ENCODE measurements around the gene STON2.

Gene STON2

GRCh38 chr14:81305743-81306142, 94.4 kb downstream of the STON2 start:
- no peak for DNase-seq (ENCODE audit: insufficient read length, low spot score)
- no peak for FAIRE-seq

- FAIRE-seq (no peak), DNase-seq (ENCODE audit: insufficient read length, low spot score) (no peak)
Measured at GRCh38 chr14:81305065-81305464, 95.1 kb downstream of the STON2 start.

GRCh38 chr14:81303258-81303935, 96.7 kb downstream of the STON2 start:
- FAIRE-seq, result no peak
- DNase-seq (ENCODE audit: insufficient read length, low spot score), result no peak

- DNase-seq (ENCODE audit: insufficient read length, low spot score), result no peak
- FAIRE-seq, result no peak
Measured at GRCh38 chr14:81302638-81303037, 97.5 kb downstream of the STON2 start.

GRCh38 chr14:81301813-81302212, 98.3 kb downstream of the STON2 start:
- FAIRE-seq, result no peak
- DNase-seq (ENCODE audit: insufficient read length, low spot score), result no peak

- DNase-seq (ENCODE audit: insufficient read length, low spot score), result no peak
- FAIRE-seq, result no peak
Measured at GRCh38 chr14:81301371-81301770, 98.8 kb downstream of the STON2 start.

GRCh38 chr14:81298911-81299310, 101.2 kb downstream of the STON2 start:
- FAIRE-seq, result no peak
- DNase-seq (ENCODE audit: insufficient read length, low spot score), result no peak

- DNase-seq (ENCODE audit: insufficient read length, low spot score) (no peak), FAIRE-seq (no peak)
Measured at GRCh38 chr14:81298122-81298521, 102.0 kb downstream of the STON2 start.

- DNase-seq (ENCODE audit: insufficient read length, low spot score) (no peak), FAIRE-seq (no peak)
Measured at GRCh38 chr14:81295958-81296923, 103.9 kb downstream of the STON2 start.

GRCh38 chr14:81289516-81289915, 110.6 kb downstream of the STON2 start:
- FAIRE-seq (no peak), DNase-seq (ENCODE audit: insufficient read length, low spot score) (no peak)

GRCh38 chr14:81286574-81287370, 113.4 kb downstream of the STON2 start:
- DNase-seq (ENCODE audit: insufficient read length, low spot score) (no peak), FAIRE-seq (no peak)

- no peak for FAIRE-seq
Measured at GRCh38 chr14:81285245-81285644, 114.9 kb downstream of the STON2 start.

GRCh38 chr14:81281332-81281731, 118.8 kb downstream of the STON2 start:
- DNase-seq (ENCODE audit: insufficient read length, low spot score) (no peak), FAIRE-seq (no peak)

More at GRCh38 chr14:81285245-81285644, 114.9 kb downstream of the STON2 start:
- no peak for DNase-seq (ENCODE audit: insufficient read length, low spot score)

- DNase-seq (ENCODE audit: insufficient read length, low spot score) (no peak), FAIRE-seq (no peak)
Measured at GRCh38 chr14:81280136-81280791, 119.9 kb downstream of the STON2 start.

- FAIRE-seq (no peak), DNase-seq (ENCODE audit: insufficient read length, low spot score) (no peak)
Measured at GRCh38 chr14:81277096-81277495, 123.0 kb downstream of the STON2 start.

GRCh38 chr14:81276073-81277069, 123.8 kb downstream of the STON2 start:
- DNase-seq (ENCODE audit: insufficient read length, low spot score), result no peak
- FAIRE-seq, result no peak

GRCh38 chr14:81275305-81276072, 124.6 kb downstream of the STON2 start:
- FAIRE-seq (no peak), DNase-seq (ENCODE audit: insufficient read length, low spot score) (no peak)

- DNase-seq (ENCODE audit: insufficient read length, low spot score), result no peak
- FAIRE-seq, result no peak
Measured at GRCh38 chr14:81273961-81274575, 126.1 kb downstream of the STON2 start.
